Thoracic aorta (tissue), 2 donors: Measurements from ENCODE around the gene MACROH2A1. TPM values are rescaled to one million over a fixed set of nuclear protein-coding genes. Genes with fewer than 3 reads are reported as not detected.

Source experiments
- ATAC-seq: fragments of 150-250 bp; one replicate; pipeline ENCODE4 v1.8.0; 2017; ENCODE audit warnings: low read depth; ENCODE audit not compliant: insufficient number of reproducible peaks, low FRiP score
- DNase-seq: peaks from one replicate; pipeline ENCODE4 v3.0.0-alpha.2; 2020; ENCODE audit warnings: low spot score
- H3K27ac ChIP-seq, 2 donors: fragments of 200-600 bp; sonication (generic); 1 replicate in 1 of 2; 2 replicates in 1 of 2; pipeline ENCODE4 v1.5.1; 2016; ENCODE audit warnings: mild to moderate bottlenecking in 2 of 2, moderate library complexity in 2 of 2
- H3K27me3 ChIP-seq: fragments of 200-600 bp; sonication (generic); replicated peaks from 2 replicates; pipeline ENCODE4 v1.6.0; 2016; ENCODE audit warnings: mild to moderate bottlenecking; ENCODE audit not compliant: insufficient read depth
- H3K36me3 ChIP-seq: fragments of 200-600 bp; sonication (generic); one replicate; pipeline ENCODE4 v1.5.1; 2016
- H3K4me1 ChIP-seq, 2 donors: fragments of 200-600 bp; sonication (generic); 1 replicate in 1 of 2; 2 replicates in 1 of 2; pipeline versions ENCODE4 v1.5.1 to v1.6.0; 2016; ENCODE audit warnings: low read depth in 2 of 2, mild to moderate bottlenecking in 1 of 2; ENCODE audit not compliant: control insufficient read depth in 1 of 2
- H3K4me3 ChIP-seq: fragments of 200-600 bp; sonication (generic); 2 replicates; pipeline ENCODE4 v1.5.1; 2016; ENCODE audit warnings: mild to moderate bottlenecking
- H3K9me3 ChIP-seq: fragments of 200-600 bp; sonication (generic); 2 replicates; pipeline ENCODE4 v1.5.1; 2016
- CTCF ChIP-seq: fragments of 200-600 bp; sonication (generic); IDR thresholded peaks from one replicate; pipeline ENCODE4 v1.5.1; 2019; ENCODE audit warnings: antibody characterized with exemption
- total RNA-seq, 2 donors: library from RNA; depleted of rRNA; stranded (reverse); fragments of >200 nt; gene quantifications; one replicate each; pipeline versions ENCODE4 v1.1.0 to v1.2.3, GENCODE V29; 2016

Gene MACROH2A1
- total RNA-seq, 2 donors from 2014 or later, result 153 to 192 TPM

GRCh38 chr5:135372654-135373381 is 26.2 kb downstream of the MACROH2A1 start:
- Histone ChIP-seq H3K9me3 (no peaks in the 10 kb centered on the region), H3K27me3 (no peaks in the 10 kb centered on the region), H3K27ac (no peak overlapping the region), H3K4me3 (no peak overlapping the region), H3K36me3 (peaks cover 6% of the 10 kb centered on the region), H3K4me1 (peaks cover 6 to 24% of the 10 kb centered on the region in 2 donors)
- TF ChIP-seq CTCF, result no peak
- DNase-seq (no peak), ATAC-seq (no peak)

- no peak for TF ChIP-seq CTCF
- Histone ChIP-seq H3K36me3 (peaks cover 10% of the 10 kb centered on the region), H3K4me1 (peaks cover 6 to 24% of the 10 kb centered on the region in 2 donors), H3K27ac (no peak overlapping the region), H3K4me3 (no peak overlapping the region), H3K9me3 (no peaks in the 10 kb centered on the region), H3K27me3 (no peaks in the 10 kb centered on the region)
- ATAC-seq (no peak), DNase-seq (no peak)
Measured at GRCh38 chr5:135371622-135372232, 27.3 kb downstream of the MACROH2A1 start.

GRCh38 chr5:135369952-135370351 is 29.1 kb downstream of the MACROH2A1 start:
- H3K4me3 ChIP-seq, result no peak overlapping the region
- peaks cover 6 to 14% of the 10 kb centered on the region in 2 donors for H3K4me1 ChIP-seq
- TF ChIP-seq CTCF, result no peak
- ATAC-seq, result no peak
- H3K27me3 ChIP-seq, result no peaks in the 10 kb centered on the region
- H3K27ac ChIP-seq, result no peak overlapping the region
- no peaks in the 10 kb centered on the region for H3K9me3 ChIP-seq
- no peak for DNase-seq
- peaks cover 10% of the 10 kb centered on the region for H3K36me3 ChIP-seq

GRCh38 chr5:135367554-135367953 is 31.5 kb downstream of the MACROH2A1 start:
- Histone ChIP-seq H3K36me3 (peaks cover 10% of the 10 kb centered on the region), H3K9me3 (no peaks in the 10 kb centered on the region), H3K27ac (no peak overlapping the region), H3K27me3 (no peaks in the 10 kb centered on the region), H3K4me3 (no peak overlapping the region), H3K4me1 (no peaks in the 10 kb centered on the region)
- no peak for DNase-seq
- ATAC-seq, result no peak
- TF ChIP-seq CTCF, result no peak

GRCh38 chr5:135367076-135367475 is 32.0 kb downstream of the MACROH2A1 start:
- no peak for DNase-seq

More at GRCh38 chr5:135367076-135367475, 32.0 kb downstream of the MACROH2A1 start:
- no peaks in the 10 kb centered on the region for H3K9me3 ChIP-seq
- H3K4me1 ChIP-seq, result no peaks in the 10 kb centered on the region
- peaks cover 10% of the 10 kb centered on the region for H3K36me3 ChIP-seq
- no peak overlapping the region for H3K4me3 ChIP-seq
- no peak for ATAC-seq
- H3K27ac ChIP-seq, result no peak overlapping the region
- no peaks in the 10 kb centered on the region for H3K27me3 ChIP-seq
- no peak for TF ChIP-seq CTCF
